HG02678 (cell line): ENCODE results near the gene GATD1.

Experiments
- ATAC-seq: cut with Tn5 transposase; IDR thresholded peaks from one replicate; pipeline ENCODE4 v1.9.1; 2021; ENCODE audit warnings: mild to moderate bottlenecking, moderate library complexity; ENCODE audit not compliant: unreplicated experiment

GATD1 gene

GRCh38 chr11:777288-778255 is at the start of gene GATD1:
GATD1 (minus strand) TSS chr11:777487; CDS start chr11:777462, 25 bp downstream.
- ATAC-seq, result peak; percentile 79

GRCh38 chr11:826836-827145 is 49.5 kb upstream of the GATD1 start:
- ATAC-seq, result no peak

- no peak for ATAC-seq
These were observed 48.9 kb upstream of the GATD1 start for GRCh38 chr11:826227-826621.

GRCh38 chr11:825366-826226 is 48.3 kb upstream of the GATD1 start:
- ATAC-seq, result no peak

GRCh38 chr11:824942-825341 is 47.7 kb upstream of the GATD1 start:
- no peak for ATAC-seq

GRCh38 chr11:824292-824880 is 47.1 kb upstream of the GATD1 start:
- no peak for ATAC-seq

GRCh38 chr11:823441-824291 is 46.4 kb upstream of the GATD1 start:
- ATAC-seq, result no peak

GRCh38 chr11:821512-822371 is 44.5 kb upstream of the GATD1 start:
- no peak for ATAC-seq

GRCh38 chr11:820655-821511 is 43.6 kb upstream of the GATD1 start:
- ATAC-seq, result no peak

GRCh38 chr11:819943-820649 is 42.8 kb upstream of the GATD1 start:
- peak; percentile 70 for ATAC-seq

GRCh38 chr11:819129-819931 is 42.0 kb upstream of the GATD1 start:
- peak; percentile 70 for ATAC-seq

GRCh38 chr11:818396-819128 is 41.3 kb upstream of the GATD1 start, which contains the start of gene PNPLA2:
PNPLA2 (plus strand) TSS chr11:818914; CDS start chr11:819719, 805 bp downstream.
- ATAC-seq, result no peak

- no peak for ATAC-seq
These were observed 39.1 kb upstream of the GATD1 start for GRCh38 chr11:816433-816779.

GRCh38 chr11:815675-816432 is 38.6 kb upstream of the GATD1 start:
- ATAC-seq, result no peak

GRCh38 chr11:813456-814096 is 36.3 kb upstream of the GATD1 start:
- no peak for ATAC-seq
